Mucosa of descending colon (tissue), 3 donors: ENCODE data around the gene APRT. TPM values are rescaled to one million over a fixed set of nuclear protein-coding genes. Genes with fewer than 3 reads are reported as not detected.
"Not testable (repeated sequence)": the region's sequence is repeated elsewhere in the genome, so short reads cannot be mapped to it uniquely, and the experiment has no call there.

Experiments
- ATAC-seq: fragments of 200-7000 bp; cut with Tn5 transposase; one replicate; pipeline ENCODE4 v1.9.1; 2020; ENCODE audit warnings: mild to moderate bottlenecking, moderate library complexity
- DNase-seq, 3 donors: peaks; one replicate each; pipeline ENCODE4 v3.0.0-alpha.2; 2020
- H3K36me3 ChIP-seq: fragments of 200-600 bp; one replicate; pipeline ENCODE4 v1.8.0; 2021; ENCODE audit warnings: low read depth, mild to moderate bottlenecking
- H3K4me1 ChIP-seq: fragments of 200-600 bp; one replicate; pipeline ENCODE4 v1.8.0; 2021; ENCODE audit warnings: low read depth, mild to moderate bottlenecking
- H3K4me3 ChIP-seq: fragments of 200-600 bp; one replicate; pipeline ENCODE4 v1.8.0; 2021; ENCODE audit warnings: mild to moderate bottlenecking
- H3K9me3 ChIP-seq: fragments of 200-600 bp; one replicate; pipeline ENCODE4 v1.8.0; 2021; ENCODE audit warnings: mild to moderate bottlenecking
- intact Hi-C, 2 donors: fragments of 100-400 bp; cut with DNase I in 1 of 2; cut with micrococcal nuclease in 1 of 2; formaldehyde crosslinking; loops; one replicate each; pipeline versions ENCODE4 v1.11.0 to v1.11.1; 2022; cut with DNase I, micrococcal nuclease
- total RNA-seq, 3 donors: library from RNA; stranded (reverse); fragmentation: NEBNext Ultra II Directional in 2 of 3; extraction: Animal tissue kit (Norgen Biotek cat#: 25700) in 2 of 3; gene quantifications; one replicate each; pipeline versions ENCODE4 v1.2.1 to v1.2.4, GENCODE V29; 2021 to 2023
- TF ChIP-seq, protein P1 (sequence below): fragments of 200-600 bp; IDR thresholded peaks from one replicate; pipeline ENCODE4 v1.8.0; 2022; ENCODE audit warnings: antibody characterized with exemption, mild to moderate bottlenecking
- donor health status: DM: no; HTN: no; CAD: no; lungs with moderate emphysema.
- donor health status: DM: no; HTN: no; CAD: no.
- donor health status: DM: no; HTN: yes; CAD: no.

APRT gene
- total RNA-seq, 3 donors from 2014 or later: 76.5 to 185 (median 113) TPM

DNA sequence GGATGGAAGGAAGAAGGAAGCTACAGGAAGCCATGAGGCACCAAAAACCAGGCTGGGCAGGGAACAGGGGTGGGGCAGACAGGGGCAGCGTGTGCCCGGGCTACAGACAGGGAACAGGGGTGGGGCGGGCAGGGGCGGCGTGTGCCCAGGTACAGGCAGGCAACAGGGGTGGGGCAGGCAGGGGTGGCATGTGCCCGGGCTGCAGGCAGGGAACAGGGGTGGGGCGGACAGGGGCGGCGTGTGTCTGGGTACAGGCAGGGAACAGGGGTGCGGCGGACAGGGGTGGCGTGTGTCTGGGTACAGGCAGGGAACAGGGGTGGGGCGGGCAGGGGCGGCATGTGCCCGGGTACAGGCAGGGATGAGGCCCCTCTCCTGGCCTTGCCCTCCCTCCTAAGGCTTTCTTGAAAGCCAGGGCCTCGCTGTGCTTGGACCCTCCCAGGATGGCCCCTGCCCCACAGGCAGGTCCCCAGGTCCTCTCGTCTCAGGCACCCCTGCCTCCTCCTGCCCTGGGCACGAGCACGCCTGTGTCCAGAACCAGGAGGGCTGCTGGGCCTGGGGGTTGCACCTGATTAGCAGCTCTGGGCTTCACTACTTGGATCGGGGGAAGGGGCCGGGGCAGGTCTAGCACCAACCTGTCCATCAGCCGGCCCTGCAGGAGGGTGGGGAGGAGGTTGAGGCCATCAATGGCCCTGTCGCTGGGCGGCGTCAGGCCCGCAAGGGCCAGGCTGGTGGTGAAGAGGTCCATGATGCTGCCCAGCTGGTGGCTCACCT is 14.5 kb upstream of the APRT start:
- Histone ChIP-seq H3K9me3 (no peaks in the 10 kb centered on the region), H3K4me1 (peaks cover 10% of the 10 kb centered on the region), H3K36me3 (no peaks in the 10 kb centered on the region), H3K4me3 (no peak overlapping the region)
- intact Hi-C loops: no loop called here
- ATAC-seq (peak; percentile 89), DNase-seq (peak; percentile 59 to 85 (median 77))
- TF ChIP-seq, protein P1, sequence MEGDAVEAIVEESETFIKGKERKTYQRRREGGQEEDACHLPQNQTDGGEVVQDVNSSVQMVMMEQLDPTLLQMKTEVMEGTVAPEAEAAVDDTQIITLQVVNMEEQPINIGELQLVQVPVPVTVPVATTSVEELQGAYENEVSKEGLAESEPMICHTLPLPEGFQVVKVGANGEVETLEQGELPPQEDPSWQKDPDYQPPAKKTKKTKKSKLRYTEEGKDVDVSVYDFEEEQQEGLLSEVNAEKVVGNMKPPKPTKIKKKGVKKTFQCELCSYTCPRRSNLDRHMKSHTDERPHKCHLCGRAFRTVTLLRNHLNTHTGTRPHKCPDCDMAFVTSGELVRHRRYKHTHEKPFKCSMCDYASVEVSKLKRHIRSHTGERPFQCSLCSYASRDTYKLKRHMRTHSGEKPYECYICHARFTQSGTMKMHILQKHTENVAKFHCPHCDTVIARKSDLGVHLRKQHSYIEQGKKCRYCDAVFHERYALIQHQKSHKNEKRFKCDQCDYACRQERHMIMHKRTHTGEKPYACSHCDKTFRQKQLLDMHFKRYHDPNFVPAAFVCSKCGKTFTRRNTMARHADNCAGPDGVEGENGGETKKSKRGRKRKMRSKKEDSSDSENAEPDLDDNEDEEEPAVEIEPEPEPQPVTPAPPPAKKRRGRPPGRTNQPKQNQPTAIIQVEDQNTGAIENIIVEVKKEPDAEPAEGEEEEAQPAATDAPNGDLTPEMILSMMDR: no peak

DNA sequence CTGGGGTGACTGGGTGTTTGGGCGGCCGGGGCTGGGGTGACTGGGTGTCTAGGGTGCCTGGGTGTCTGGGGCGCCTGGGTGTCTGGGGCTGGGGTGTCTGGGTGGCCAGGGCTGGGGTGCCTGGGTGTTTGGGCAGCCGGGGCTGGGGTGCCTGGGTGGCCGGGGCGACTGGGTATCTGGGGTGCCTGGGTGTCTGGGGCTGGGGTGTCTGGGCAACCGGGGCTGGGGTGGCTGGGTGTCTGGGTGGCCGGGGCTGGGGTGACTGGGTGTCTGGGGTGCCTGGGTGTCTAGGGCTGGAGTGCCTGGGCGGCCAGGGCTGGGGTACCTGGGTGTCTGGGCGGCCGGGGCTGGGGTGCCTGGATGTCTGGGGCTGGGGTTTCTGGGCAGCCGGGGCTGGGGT is 13.4 kb upstream of the APRT start:
- H3K9me3 ChIP-seq: no peaks in the 10 kb centered on the region
- no peaks in the 10 kb centered on the region for H3K36me3 ChIP-seq
- no peak overlapping the region for H3K4me3 ChIP-seq
- TF ChIP-seq, protein P1: no peak
- intact Hi-C loops: no loop called here
- ATAC-seq: no peak
- DNase-seq: no peak
- H3K4me1 ChIP-seq: peaks cover 10% of the 10 kb centered on the region

DNA sequence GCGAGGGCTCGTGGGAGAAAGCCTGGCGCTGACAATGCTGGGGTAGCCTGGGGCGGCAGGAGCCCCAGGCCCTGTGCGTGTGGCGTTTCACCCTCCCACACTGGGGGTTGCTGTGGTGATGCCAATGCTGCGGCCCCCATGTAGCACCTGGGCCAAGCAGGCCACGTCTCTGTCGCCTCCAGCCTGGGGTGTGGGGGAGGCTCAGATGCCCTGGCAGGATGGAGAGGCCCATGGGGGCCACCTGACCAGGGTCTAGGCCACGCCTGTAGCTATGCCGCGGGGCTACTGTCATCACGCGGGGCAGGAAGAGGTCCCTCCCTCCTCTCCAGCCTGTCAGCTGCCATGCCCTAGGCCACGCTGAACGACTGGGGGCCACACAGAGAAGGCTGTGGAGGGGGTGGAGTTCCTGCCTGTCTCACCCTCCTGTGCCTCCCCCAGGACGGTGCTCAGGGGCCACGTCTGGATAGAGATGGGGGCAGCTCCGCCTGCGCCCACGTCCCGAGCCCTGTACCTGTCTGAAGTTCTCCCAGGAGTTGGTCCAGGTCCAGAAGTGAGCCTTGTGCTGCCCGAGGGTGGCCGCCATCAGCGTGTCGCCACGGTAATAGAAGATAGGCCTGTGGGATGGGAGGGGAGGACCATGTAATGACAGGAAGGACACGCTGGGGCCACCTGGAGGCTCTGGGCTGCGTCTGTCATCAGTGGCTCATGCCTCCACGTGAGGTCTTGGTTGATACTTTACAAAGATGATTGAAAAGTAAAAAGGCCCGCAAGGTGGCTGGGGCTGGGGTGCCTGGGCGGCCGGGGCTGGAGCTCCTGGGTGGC is 12.7 kb upstream of the APRT start:
- H3K36me3 ChIP-seq: no peaks in the 10 kb centered on the region

DNA sequence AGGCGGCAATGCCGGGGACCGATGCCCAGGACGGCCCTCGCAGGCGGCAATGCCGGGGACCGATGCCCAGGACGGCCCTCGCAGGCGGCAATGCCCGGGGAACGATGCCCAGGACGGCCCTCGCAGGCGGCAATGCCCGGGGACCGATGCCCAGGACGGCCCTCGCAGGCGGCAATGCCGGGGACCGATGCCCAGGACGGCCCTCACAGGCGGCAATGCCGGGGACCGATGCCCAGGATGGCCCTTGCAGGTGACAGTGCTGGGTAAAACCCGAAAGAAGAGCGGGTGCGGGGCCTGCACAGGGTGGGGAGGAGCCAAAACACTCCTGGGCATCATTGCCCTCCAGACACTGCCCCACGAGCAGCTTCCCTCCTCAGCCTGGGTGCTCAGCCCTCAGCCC is 11.9 kb upstream of the APRT start:
- ATAC-seq, intact Hi-C loops, H3K36me3 ChIP-seq, H3K9me3 ChIP-seq, H3K4me3 ChIP-seq, DNase-seq, H3K4me1 ChIP-seq: not testable (repeated sequence)

More for the DNA sequence above, 12.7 kb upstream of the APRT start:
- no peak for ATAC-seq
- intact Hi-C loops: no loop called here
- no peak overlapping the region for H3K4me3 ChIP-seq
- peaks cover 10% of the 10 kb centered on the region for H3K4me1 ChIP-seq
- TF ChIP-seq, protein P1: no peak
- no peak for DNase-seq
- H3K9me3 ChIP-seq: no peaks in the 10 kb centered on the region

DNA sequence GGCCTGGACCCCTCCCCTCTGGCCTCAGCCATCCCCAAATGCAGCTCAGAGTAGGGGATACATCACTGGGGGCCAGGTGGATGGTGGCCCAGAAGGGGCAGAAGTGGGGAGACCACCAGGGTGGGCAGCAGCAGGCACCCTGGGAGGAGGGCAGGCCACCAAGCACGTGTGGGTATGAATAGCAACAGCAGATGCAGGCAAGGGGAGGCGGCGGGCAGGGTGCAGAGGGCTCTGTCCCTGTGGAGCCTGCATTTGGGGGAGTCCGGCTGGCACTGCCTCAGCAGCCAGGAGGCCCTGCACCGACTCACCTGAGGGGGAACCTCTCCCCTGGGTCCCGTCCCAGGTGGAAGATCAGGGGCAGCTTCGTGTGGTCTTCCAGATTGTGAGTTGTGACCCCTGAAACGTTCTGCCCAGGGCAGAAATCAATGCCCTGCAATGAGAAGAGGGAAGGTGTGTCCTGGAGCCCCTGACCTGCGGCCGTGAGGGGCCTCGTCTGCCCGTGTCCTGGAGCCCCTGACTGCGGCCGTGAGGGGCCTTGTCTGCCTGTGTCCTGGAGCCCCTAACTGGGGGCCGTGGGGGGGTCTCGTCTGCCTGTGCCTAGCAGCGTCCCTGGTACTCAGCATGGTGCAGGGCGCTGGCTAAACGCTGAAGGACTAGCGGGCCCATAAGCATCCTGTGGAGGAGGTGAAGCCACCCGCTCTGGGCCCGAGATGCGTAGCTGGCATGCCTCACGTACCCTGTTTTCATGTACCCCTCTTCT is 10.7 kb upstream of the APRT start:
- Histone ChIP-seq H3K4me3 (no peak overlapping the region), H3K4me1 (peaks cover 10% of the 10 kb centered on the region), H3K9me3 (no peaks in the 10 kb centered on the region), H3K36me3 (no peaks in the 10 kb centered on the region)
- DNase-seq (no peak), ATAC-seq (no peak)
- TF ChIP-seq, protein P1: no peak
- intact Hi-C loops: no loop called here
